Spleen (tissue), 7 donors: Measurements from ENCODE around the gene CDH13.

Experiments
- POLR2A ChIP-seq, 3 donors: fragments of 450-650 bp; IDR thresholded peaks; one replicate each; pipeline ENCODE4 v1.5.1; 2017; ENCODE audit warnings: antibody characterized with exemption in 3 of 3, mild to moderate bottlenecking in 1 of 3
- POLR2AphosphoS5 ChIP-seq, 3 donors: sonication (generic); formaldehyde crosslinking; IDR thresholded peaks; one replicate each; pipeline ENCODE4 v1.5.1; 2017; ENCODE audit warnings: antibody characterized with exemption in 3 of 3
- TF ChIP-seq, protein P1 (sequence below), 11 experiments: fragments of 200-600 bp in 7 of 11; fragments of 450-650 bp in 4 of 11; sonication (generic) in 4 of 11; IDR thresholded peaks in 8 of 11; conservative IDR thresholded peaks in 3 of 11; 1 replicate in 7 of 11; 2 replicates in 4 of 11; pipeline versions ENCODE4 v1.4.0 to v1.8.0; 2016 to 2021; ENCODE audit warnings: antibody characterized with exemption in 11 of 11, inconsistent platforms in 4 of 11, mild to moderate bottlenecking in 1 of 11
- donor health status: DM: no; HTN: no; CAD: no; lungs with moderate emphysema.
- donor health status: DM: no; HTN: no; CAD: no.
- donor health status: DM: no; HTN: no; CAD: no.

DNA sequence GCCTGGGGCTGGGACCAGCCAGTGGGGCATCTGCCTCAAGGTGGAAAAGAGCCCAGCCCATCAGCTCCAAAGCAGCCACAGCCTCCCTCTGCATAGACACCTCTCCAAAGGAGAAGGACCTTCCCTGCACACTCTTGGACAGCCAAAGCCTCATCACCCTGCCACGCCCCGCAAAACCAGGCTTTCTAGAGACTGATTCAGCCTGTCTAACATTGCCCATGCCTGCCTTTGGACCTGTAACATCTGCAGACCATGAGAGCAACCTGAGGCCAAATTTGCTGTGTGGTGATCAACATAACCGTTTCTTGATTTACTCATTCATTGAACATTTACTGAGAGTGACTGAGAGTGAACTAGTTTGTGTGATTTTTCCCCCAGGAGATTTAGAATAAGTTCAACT is 961.3 kb downstream of the CDH13 start:
- no peak for TF ChIP-seq POLR2A (IDR thresholded peaks at IDR 0.05)
- TF ChIP-seq, protein P1, sequence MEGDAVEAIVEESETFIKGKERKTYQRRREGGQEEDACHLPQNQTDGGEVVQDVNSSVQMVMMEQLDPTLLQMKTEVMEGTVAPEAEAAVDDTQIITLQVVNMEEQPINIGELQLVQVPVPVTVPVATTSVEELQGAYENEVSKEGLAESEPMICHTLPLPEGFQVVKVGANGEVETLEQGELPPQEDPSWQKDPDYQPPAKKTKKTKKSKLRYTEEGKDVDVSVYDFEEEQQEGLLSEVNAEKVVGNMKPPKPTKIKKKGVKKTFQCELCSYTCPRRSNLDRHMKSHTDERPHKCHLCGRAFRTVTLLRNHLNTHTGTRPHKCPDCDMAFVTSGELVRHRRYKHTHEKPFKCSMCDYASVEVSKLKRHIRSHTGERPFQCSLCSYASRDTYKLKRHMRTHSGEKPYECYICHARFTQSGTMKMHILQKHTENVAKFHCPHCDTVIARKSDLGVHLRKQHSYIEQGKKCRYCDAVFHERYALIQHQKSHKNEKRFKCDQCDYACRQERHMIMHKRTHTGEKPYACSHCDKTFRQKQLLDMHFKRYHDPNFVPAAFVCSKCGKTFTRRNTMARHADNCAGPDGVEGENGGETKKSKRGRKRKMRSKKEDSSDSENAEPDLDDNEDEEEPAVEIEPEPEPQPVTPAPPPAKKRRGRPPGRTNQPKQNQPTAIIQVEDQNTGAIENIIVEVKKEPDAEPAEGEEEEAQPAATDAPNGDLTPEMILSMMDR (IDR thresholded peaks at IDR 0.05 in 8 of 11, conservative IDR thresholded peaks at IDR 0.05 in 3 of 11): no peak
- TF ChIP-seq POLR2AphosphoS5 (IDR thresholded peaks at IDR 0.05): no peak
